B cell (primary cell): ENCODE results near the gene DGKB. TPM values are rescaled to one million over a fixed set of nuclear protein-coding genes. Genes with fewer than 3 reads are reported as not detected.

Source experiments
- ATAC-seq: fragments of 200-7000 bp; cut with Tn5 transposase; one replicate; pipeline ENCODE4 v1.10.0; 2021; ENCODE audit warnings: low read depth, mild to moderate bottlenecking, moderate number of reproducible peaks, moderate library complexity
- CTCF ChIA-PET: fragments of 350-600 bp; sonication (Branson Sonifier 250); formaldehyde crosslinking; loops from one replicate; lab custom pipeline; 2021; ENCODE audit warnings: antibody characterized with exemption, inconsistent platforms; lab: Charles Lee
- POLR2A ChIA-PET: fragments of 350-600 bp; sonication (Branson Sonifier 250); formaldehyde crosslinking; loops from one replicate; lab custom pipeline; 2021; ENCODE audit warnings: antibody characterized with exemption; lab: Charles Lee
- DNase-seq: peaks from one replicate; pipeline ENCODE4 v3.0.0; 2013
- H2AFZ ChIP-seq: 2 replicates; pipeline ENCODE4 v1.6.1; 2012; ENCODE audit warnings: mild to moderate bottlenecking, low read depth, low read length; ENCODE audit not compliant: insufficient read depth, poor library complexity, severe bottlenecking
- H3K27ac ChIP-seq, 2 donors: 1 replicate in 1 of 2; 2 replicates in 1 of 2; pipeline ENCODE4 v1.5.1; 2012 to 2013; ENCODE audit warnings: low read length in 2 of 2, mild to moderate bottlenecking in 2 of 2, moderate library complexity in 1 of 2
- H3K27me3 ChIP-seq, 4 experiments: fragments of 200-600 bp in 1 of 4; sonication (generic) in 1 of 4; replicated peaks in 1 of 4; 1 replicate in 2 of 4; 2 replicates in 2 of 4; pipeline versions ENCODE4 v1.6.1 to v1.7.0; 2013 to 2016; ENCODE audit warnings: low read length in 3 of 4, mild to moderate bottlenecking in 2 of 4, mixed read lengths in 1 of 4, moderate library complexity in 1 of 4; ENCODE audit not compliant: insufficient read depth in 4 of 4, control insufficient read depth in 3 of 4; ENCODE audit errors: control extremely low read depth in 1 of 4
- H3K36me3 ChIP-seq, 2 experiments: replicated peaks in 1 of 2; 1 replicate in 1 of 2; 2 replicates in 1 of 2; pipeline versions ENCODE4 v1.6.1 to v1.7.1; 2013; ENCODE audit warnings: low read length in 1 of 2; ENCODE audit not compliant: insufficient read depth in 2 of 2, control insufficient read depth in 1 of 2; ENCODE audit errors: control extremely low read depth in 1 of 2, extremely low read depth in 1 of 2
- H3K4me1 ChIP-seq, 2 donors: fragments of 200-600 bp in 1 of 2; sonication (generic) in 1 of 2; 1 replicate in 1 of 2; 2 replicates in 1 of 2; pipeline versions ENCODE4 v1.5.1 to v1.6.1; 2013 to 2017; ENCODE audit warnings: low read length in 2 of 2; ENCODE audit not compliant: control insufficient read depth in 2 of 2, insufficient read depth in 2 of 2
- H3K4me2 ChIP-seq: replicated peaks from 2 replicates; pipeline ENCODE3; 2012; ENCODE audit warnings: mild to moderate bottlenecking, low read depth, low read length; ENCODE audit not compliant: poor library complexity, severe bottlenecking
- H3K4me3 ChIP-seq, 5 experiments: fragments of 200-600 bp in 1 of 5; sonication (generic) in 1 of 5; 1 replicate in 3 of 5; 2 replicates in 2 of 5; pipeline versions ENCODE4 v1.5.1 to v1.7.0; 2011 to 2016; ENCODE audit warnings: low read length in 4 of 5, mild to moderate bottlenecking in 4 of 5, low read depth in 2 of 5, control low read depth in 1 of 5, moderate library complexity in 1 of 5; ENCODE audit not compliant: insufficient read depth in 1 of 5; ENCODE audit errors: control extremely low read depth in 1 of 5, extremely low read depth in 1 of 5
- H3K79me2 ChIP-seq: fragments of 200-600 bp; sonication (generic); one replicate; pipeline ENCODE4 v1.6.0; 2016; ENCODE audit warnings: low read length; ENCODE audit not compliant: control insufficient read depth, insufficient read depth
- H3K9ac ChIP-seq: fragments of 200-600 bp; sonication (generic); 2 replicates; pipeline ENCODE4 v1.6.1; 2017; ENCODE audit warnings: mild to moderate bottlenecking, low read length, moderate library complexity
- H3K9me3 ChIP-seq, 3 donors: one replicate each; pipeline versions ENCODE4 v1.6.1 to v1.7.1; 2013; ENCODE audit warnings: low read length in 2 of 3; ENCODE audit not compliant: control insufficient read depth in 2 of 3, insufficient read depth in 1 of 3; ENCODE audit errors: control extremely low read depth in 1 of 3
- H4K20me1 ChIP-seq: 2 replicates; pipeline ENCODE4 v1.6.0; 2012; ENCODE audit warnings: mild to moderate bottlenecking, low read length; ENCODE audit not compliant: insufficient read depth, control insufficient read depth, poor library complexity, severe bottlenecking
- H3K27ac Mint-ChIP-seq: one replicate; pipeline ENCODE4 v1.8.0; 2021; ENCODE audit warnings: mixed read lengths
- H3K27me3 Mint-ChIP-seq: one replicate; pipeline ENCODE4 v1.8.0; 2021; ENCODE audit warnings: mixed read lengths
- H3K4me1 Mint-ChIP-seq: one replicate; pipeline ENCODE4 v1.8.0; 2021; ENCODE audit warnings: mixed read lengths
- H3K4me3 Mint-ChIP-seq: one replicate; pipeline ENCODE4 v1.8.0; 2021; ENCODE audit warnings: mixed read lengths
- H3K9me3 Mint-ChIP-seq: one replicate; pipeline ENCODE4 v1.8.0; 2022; ENCODE audit warnings: mixed read lengths; ENCODE audit not compliant: insufficient read depth
- CTCF ChIP-seq: fragments of 200-600 bp; IDR thresholded peaks from one replicate; pipeline ENCODE4 v1.8.0; 2022; ENCODE audit warnings: antibody characterized with exemption, mild to moderate bottlenecking
- EZH2 ChIP-seq: IDR thresholded peaks from 2 replicates; pipeline ENCODE4 v1.6.1; 2012; ENCODE audit warnings: borderline replicate concordance, low read depth, mild to moderate bottlenecking, moderate library complexity, low read length; ENCODE audit not compliant: insufficient read depth, poor library complexity, severe bottlenecking
- WGBS: methylation state at CpG from one replicate; pipeline ENCODE4 v1.1.5; 2013; ENCODE audit warnings: missing lambda C conversion rate; ENCODE audit not compliant: insufficient coverage; 5-methylcytosine and 5-hydroxymethylcytosine counted together
- intact Hi-C: fragments of 100-400 bp; cut with micrococcal nuclease; formaldehyde crosslinking; loops from one replicate; pipeline ENCODE4 v1.10.0; 2022
- polyA plus RNA-seq: library from polyadenylated mRNA; depleted of rRNA; stranded (reverse); fragments of >200 nt; gene quantifications from 2 replicates; pipeline ENCODE4 v1.2.3, GENCODE V29; 2012
- total RNA-seq, 2 donors: library from RNA; stranded (reverse); fragments of 120-200 nt in 1 of 2; gene quantifications; 1 replicate in 1 of 2; 2 replicates in 1 of 2; pipeline versions ENCODE4 v1.2.3 to v1.2.4, GENCODE V29; 2013 to 2022

The DGKB gene
- total and polyA plus RNA-seq, 2 donors (not counting 1 experiment from before 2014, with no cell fraction given) = not detected

GRCh38 chr7:14394786-14395185 is 507.8 kb downstream of the DGKB start:
- ATAC-seq = no peak
- no peaks in the 10 kb centered on the region for H3K36me3 ChIP-seq
- DNase-seq = no peak
- Mint-ChIP-seq H3K4me3 (no peak overlapping the region), H3K9me3 (no peaks in the 10 kb centered on the region), H3K27me3 (no peaks in the 10 kb centered on the region), H3K27ac (no peak overlapping the region), H3K4me1 (no peaks in the 10 kb centered on the region)
- no peaks in the 10 kb centered on the region for H3K79me2 ChIP-seq
- H3K4me2 ChIP-seq = no peak overlapping the region
- TF ChIP-seq CTCF (no peak), EZH2 (no peak)
- no peaks in the 10 kb centered on the region for H4K20me1 ChIP-seq
- ChIA-PET CTCF (interaction anchor here (0.6 kb wide), 1 partner anchor 52 kb away, joined by 3 read pairs; no protein-coding TSS in a partner anchor), POLR2A (no interaction called here)
- H3K27ac ChIP-seq = no peak overlapping the region
- no peaks in the 10 kb centered on the region for H3K27me3 ChIP-seq
- H3K9me3 ChIP-seq = no peaks in the 10 kb centered on the region
- H3K9ac ChIP-seq = no peak overlapping the region
- H2AFZ ChIP-seq = no peak overlapping the region
- H3K4me3 ChIP-seq = no peak overlapping the region
- WGBS = no CpG with 5 or more reads among the region's 2 CpGs
- H3K4me1 ChIP-seq = no peaks in the 10 kb centered on the region
- intact Hi-C loops = no loop called here

- CTCF ChIA-PET = no interaction called here
- no peaks in the 10 kb centered on the region for H4K20me1 ChIP-seq
- ATAC-seq = no peak
These were observed 513.0 kb downstream of the DGKB start for GRCh38 chr7:14389595-14389994.

More at GRCh38 chr7:14389595-14389994, 513.0 kb downstream of the DGKB start:
- Histone ChIP-seq H3K36me3 (no peaks in the 10 kb centered on the region), H3K4me2 (no peak overlapping the region), H3K79me2 (no peaks in the 10 kb centered on the region), H3K4me3 (no peak overlapping the region), H3K9ac (no peak overlapping the region), H3K4me1 (no peaks in the 10 kb centered on the region), H3K9me3 (no peaks in the 10 kb centered on the region), H3K27me3 (no peaks in the 10 kb centered on the region), H2AFZ (no peak overlapping the region), H3K27ac (no peak overlapping the region)
- no peak for DNase-seq
- H3K9me3 Mint-ChIP-seq = no peaks in the 10 kb centered on the region
- H3K4me3 Mint-ChIP-seq = no peak overlapping the region
- H3K27me3 Mint-ChIP-seq = no peaks in the 10 kb centered on the region
- POLR2A ChIA-PET = no interaction called here
- intact Hi-C loops = no loop called here
- WGBS = no CpG with 5 or more reads among the region's 4 CpGs
- TF ChIP-seq EZH2 = no peak
- TF ChIP-seq CTCF = no peak
- no peak overlapping the region for H3K27ac Mint-ChIP-seq
- H3K4me1 Mint-ChIP-seq = no peaks in the 10 kb centered on the region
